Stomach (tissue), 4 donors: ENCODE measurements around the gene CABP2.

Source experiments
- EP300 ChIP-seq: sonication (generic); formaldehyde crosslinking; IDR thresholded peaks from one replicate; pipeline ENCODE4 v1.6.1; 2017; ENCODE audit warnings: antibody characterized with exemption
- POLR2A ChIP-seq, 4 donors: fragments of 450-650 bp; IDR thresholded peaks; one replicate each; pipeline ENCODE4 v1.6.1; 2016; ENCODE audit warnings: antibody characterized with exemption in 4 of 4, control low read depth in 2 of 4, mild to moderate bottlenecking in 1 of 4, moderate library complexity in 1 of 4
- POLR2AphosphoS5 ChIP-seq, 3 donors: sonication (generic); formaldehyde crosslinking; IDR thresholded peaks; one replicate each; pipeline ENCODE4 v1.6.1; 2016; ENCODE audit warnings: antibody characterized with exemption in 3 of 3
- TF ChIP-seq, protein P1 (sequence below), 7 experiments: fragments of 450-650 bp in 4 of 7; fragments of 200-600 bp in 3 of 7; sonication (generic) in 3 of 7; IDR thresholded peaks; one replicate each; pipeline ENCODE4 v1.5.1; 2016 to 2019; ENCODE audit warnings: antibody characterized with exemption in 7 of 7, control low read depth in 2 of 7, mild to moderate bottlenecking in 1 of 7

- TF ChIP-seq, protein P1, sequence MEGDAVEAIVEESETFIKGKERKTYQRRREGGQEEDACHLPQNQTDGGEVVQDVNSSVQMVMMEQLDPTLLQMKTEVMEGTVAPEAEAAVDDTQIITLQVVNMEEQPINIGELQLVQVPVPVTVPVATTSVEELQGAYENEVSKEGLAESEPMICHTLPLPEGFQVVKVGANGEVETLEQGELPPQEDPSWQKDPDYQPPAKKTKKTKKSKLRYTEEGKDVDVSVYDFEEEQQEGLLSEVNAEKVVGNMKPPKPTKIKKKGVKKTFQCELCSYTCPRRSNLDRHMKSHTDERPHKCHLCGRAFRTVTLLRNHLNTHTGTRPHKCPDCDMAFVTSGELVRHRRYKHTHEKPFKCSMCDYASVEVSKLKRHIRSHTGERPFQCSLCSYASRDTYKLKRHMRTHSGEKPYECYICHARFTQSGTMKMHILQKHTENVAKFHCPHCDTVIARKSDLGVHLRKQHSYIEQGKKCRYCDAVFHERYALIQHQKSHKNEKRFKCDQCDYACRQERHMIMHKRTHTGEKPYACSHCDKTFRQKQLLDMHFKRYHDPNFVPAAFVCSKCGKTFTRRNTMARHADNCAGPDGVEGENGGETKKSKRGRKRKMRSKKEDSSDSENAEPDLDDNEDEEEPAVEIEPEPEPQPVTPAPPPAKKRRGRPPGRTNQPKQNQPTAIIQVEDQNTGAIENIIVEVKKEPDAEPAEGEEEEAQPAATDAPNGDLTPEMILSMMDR (IDR thresholded peaks at IDR 0.05): no peak
- TF ChIP-seq POLR2AphosphoS5 (IDR thresholded peaks at IDR 0.05) (no peak), POLR2A (IDR thresholded peaks at IDR 0.05) (no peak), EP300 (no peak)
These were observed 30.3 kb downstream of the CABP2 start for GRCh38 chr11:67492801-67493547.
